H54 (cell line): Measurements from ENCODE around the gene LDLRAP1.
A peak's percentile ranks its signal among the peaks of the same experiment; 100 is the strongest.
"Not testable (repeated sequence)": the region's sequence is repeated elsewhere in the genome, so short reads cannot be mapped to it uniquely, and the experiment has no call there.

Experiments
- DNase-seq: peaks from one replicate; pipeline ENCODE4 v3.0.0; 2011; ENCODE audit warnings: low spot score, mixed read lengths; ENCODE audit not compliant: insufficient read length
- FAIRE-seq: peaks from 3 replicates; lab custom pipeline; 2011; peaks lifted over from hg19 to GRCh38; lab: Jason Lieb, UNC
- POLR2A ChIP-seq: IDR thresholded peaks from 2 replicates; pipeline ENCODE4 v1.6.1; 2011; ENCODE audit warnings: low read depth, mild to moderate bottlenecking, low read length

The LDLRAP1 gene

DNA sequence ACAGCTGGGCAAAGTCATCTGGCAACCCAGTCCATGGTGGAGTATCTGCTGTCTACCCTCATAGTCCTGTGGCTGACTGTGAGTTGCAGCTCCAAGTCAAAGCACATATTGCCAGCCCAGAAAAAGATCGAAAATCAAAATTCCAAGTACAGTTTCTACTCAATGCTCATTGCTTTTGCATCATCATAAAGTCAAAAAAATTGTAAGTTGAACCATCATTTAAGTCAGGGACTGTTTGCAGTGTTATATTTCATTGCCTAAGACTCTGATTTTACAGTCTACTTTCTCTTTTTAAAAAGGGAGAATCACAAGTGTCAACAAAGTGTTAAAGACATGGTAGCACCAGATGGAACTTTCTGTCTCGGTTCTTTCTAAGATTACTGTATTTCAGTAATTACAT lies 50.5 kb downstream of the LDLRAP1 start:
- DNase-seq (no peak), FAIRE-seq (no peak)
- no peak for TF ChIP-seq POLR2A

DNA sequence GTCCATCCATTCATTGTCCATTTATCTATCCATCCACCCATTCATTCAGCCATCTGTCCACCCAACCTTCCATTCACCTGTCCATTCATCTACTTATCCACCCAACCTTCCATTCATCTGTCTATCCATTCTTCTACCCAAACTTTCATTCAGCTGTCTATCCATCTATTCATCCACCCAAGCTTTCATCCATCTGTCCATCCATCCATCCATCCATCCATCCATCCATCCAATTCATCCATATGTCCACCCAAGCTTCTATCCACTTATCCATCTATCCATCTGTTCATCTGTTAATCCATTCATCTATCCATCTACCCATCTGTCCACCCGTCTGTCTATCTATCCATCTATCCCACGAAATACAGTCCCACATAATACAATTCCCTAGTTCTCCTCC lies 51.6 kb downstream of the LDLRAP1 start:
- FAIRE-seq: no peak
- TF ChIP-seq POLR2A: no peak
- no peak for DNase-seq

DNA sequence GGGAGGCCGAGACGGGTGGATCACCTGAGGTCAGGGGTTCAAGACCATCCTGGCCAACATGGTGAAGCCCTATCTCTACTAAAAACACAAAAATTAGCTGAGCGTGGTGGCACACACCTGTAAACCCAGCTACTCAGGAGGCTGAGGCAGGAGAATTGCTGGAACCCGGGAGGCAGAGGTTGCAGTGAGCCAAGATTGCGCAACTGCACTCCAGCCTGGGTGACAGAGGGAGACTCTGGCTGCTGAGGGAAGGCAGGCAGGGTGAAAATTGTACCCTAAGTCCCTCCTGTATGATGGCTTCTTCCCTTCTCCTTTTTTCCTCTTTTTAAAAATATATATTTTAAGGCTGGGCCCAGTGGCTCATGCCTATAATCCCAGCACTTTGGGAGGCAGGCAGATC lies 53.2 kb downstream of the LDLRAP1 start:
- FAIRE-seq, DNase-seq: not testable (repeated sequence)

DNA sequence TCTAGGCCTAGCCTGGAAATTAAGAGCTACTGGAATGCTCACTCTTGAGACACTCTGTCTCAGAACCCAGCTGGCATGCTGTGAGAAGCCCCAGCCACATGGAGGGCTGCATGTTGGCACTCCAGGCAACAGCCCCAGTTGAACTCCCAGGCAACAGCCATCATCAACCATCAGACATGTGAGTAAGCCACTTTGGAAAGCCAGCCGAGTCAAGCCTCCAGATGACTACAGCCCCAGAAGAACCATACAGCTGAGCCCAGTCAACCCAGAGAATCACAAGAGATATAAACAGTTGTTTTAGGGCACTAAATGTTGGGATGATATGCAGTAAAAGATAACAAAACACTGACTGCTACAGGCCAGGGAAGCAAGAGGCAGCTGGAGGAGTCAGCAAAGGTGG lies 55.5 kb downstream of the LDLRAP1 start:
- FAIRE-seq (no peak), DNase-seq (no peak)
- TF ChIP-seq POLR2A: no peak

DNA sequence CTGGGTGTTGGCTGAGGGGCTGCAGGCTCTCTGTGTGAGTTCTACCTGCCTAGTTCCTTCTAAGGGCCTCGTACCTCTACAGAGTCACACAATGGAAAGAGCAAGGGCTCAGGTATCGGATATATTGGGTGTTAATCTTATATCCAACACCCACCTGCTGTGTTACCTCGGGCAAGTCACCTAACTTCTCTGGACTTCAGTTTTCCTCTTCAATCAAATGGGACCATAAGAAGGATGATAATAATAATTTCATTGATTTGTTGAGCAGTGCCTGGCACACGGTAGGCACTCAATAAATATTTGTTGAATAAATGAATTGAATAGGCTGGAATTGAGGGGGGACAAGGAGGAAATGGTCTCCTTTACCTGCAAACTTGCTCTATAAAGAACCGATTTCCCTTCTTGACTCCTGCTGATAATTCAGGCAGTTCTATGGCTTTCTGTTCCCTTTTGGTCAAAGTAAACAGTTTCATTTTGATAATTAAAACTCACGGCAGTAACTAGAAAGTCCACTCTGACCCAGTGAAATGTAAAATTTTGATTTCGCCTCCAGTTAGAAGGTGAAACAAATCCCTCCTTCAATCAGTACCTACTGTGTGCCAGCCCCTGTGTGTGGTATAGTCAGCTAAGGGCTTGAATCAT lies 56.7 kb downstream of the LDLRAP1 start:
- DNase-seq (no peak), FAIRE-seq (no peak)
- TF ChIP-seq POLR2A: no peak

DNA sequence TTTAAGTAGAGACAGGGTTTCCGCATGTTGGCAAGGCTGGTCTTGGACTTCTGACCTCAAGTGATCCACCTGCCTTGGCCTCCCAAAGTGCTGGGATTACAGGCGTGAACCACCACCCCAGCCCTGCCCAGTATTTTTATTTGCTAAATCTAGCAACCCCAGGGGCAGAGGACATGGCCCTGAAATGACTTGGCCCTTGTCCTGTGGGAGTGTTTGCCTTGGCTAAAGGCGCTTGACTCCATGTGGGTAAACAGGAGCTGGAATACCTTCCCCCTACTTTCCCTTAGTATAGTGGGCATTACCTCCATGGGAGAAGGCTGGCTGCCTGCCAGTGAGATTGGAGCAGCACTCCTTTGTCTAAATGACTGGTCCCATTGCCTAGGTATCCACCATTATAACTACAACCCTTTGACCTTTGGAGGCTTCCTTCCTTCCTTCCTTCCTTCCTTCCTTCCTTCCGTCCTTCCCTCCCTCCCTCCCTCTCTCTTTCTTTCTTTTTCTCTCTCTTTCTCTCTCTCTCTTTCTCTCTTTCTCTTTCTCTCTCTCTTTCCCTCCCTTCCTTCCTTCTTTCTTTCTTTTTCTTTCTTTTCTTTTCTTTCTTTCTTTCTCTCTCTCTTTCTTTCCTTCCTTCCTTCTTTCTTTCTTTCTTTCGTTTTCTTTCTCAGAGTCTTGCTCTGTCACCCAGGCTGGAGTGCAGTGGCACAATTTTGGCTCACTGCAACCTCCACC lies 57.7 kb downstream of the LDLRAP1 start:
- not testable (repeated sequence) for FAIRE-seq, DNase-seq

DNA sequence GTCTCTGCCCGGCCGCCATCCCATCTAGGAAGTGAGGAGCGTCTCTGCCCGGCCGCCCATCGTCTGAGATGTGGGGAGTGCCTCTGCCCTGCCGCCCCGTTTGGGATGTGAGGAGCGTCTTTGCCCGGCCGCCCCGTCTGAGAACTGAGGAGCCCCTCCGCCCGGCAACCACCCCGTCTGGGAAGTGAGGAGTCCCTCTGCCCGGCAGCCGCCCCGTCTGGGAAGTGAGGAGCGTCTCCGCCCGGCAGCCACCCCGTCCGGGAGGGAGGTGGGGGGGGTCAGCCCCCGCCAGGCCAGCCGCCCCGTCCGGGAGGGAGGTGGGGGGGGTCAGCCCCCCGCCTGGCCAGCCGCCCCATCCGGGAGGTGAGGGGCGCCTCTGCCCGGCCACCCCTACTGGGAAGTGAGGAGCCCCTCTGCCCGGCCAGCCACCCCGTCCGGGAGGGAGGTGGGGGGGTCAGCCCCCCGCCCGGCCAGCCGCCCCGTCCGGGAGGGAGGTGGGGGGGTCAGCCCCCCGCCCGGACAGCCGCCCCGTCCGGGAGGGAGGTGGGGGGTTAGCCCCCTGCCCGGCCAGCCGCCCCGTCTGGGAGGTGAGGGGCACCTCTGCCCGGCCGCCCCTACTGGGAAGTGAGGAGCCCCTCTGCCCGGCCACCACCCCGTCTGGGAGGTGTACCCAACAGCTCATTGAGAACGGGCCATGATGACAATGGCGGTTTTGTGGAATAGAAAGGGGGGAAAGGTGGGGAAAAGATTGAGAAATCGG lies 60.6 kb downstream of the LDLRAP1 start:
- DNase-seq, FAIRE-seq: not testable (repeated sequence)

DNA sequence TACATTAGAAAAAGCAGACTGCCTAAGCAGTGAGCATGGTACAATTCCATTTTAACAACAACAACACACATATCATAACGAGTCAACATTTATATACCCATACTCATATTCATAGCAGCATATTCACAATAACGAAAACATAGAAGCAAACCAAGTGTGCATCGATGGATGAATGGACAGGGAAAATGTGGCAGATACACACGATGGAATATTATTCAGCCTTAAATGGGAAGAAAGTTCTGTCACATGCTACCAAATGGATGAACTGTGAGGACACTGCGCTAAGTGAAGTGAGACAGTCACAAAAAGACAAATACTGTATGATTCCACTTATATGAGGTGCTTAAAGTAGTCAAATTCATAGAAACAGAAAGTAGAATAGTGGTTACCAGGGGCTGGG lies 63.7 kb downstream of the LDLRAP1 start:
- no peak for TF ChIP-seq POLR2A
- DNase-seq (no peak), FAIRE-seq (no peak)

DNA sequence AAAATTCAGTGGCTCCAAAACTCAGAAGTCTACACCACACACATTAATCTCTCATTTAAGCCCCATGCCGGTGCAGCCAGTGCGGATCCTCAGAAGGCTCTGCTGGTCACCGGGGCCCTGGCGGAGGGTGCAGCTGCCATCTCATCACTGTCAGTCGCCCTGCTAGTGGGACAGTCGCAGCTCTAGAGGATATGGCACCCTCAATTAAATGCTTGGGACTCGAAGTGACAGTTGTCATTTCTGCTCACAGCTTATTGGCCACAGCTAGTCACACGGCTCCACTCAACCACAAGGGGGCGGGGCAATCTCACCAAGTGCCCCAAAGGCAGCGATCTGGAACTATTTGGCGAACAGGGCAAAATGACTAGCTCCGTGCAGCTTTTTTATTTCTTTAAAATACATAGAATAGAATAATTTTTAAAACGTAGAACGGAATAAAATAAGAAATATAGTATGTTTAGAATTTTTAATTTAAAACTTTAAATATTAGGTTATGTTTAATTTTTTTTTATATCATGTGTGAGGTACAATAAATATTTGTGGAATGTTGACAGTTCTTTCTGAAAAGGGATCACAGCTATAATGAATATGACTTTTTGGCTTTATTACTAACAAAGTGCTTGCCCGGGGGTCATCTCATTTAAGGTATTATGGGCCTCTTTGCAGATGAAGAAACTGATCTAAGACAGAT lies 65.2 kb downstream of the LDLRAP1 start:
- no peak for TF ChIP-seq POLR2A
- DNase-seq (peak; percentile 49), FAIRE-seq (no peak)

DNA sequence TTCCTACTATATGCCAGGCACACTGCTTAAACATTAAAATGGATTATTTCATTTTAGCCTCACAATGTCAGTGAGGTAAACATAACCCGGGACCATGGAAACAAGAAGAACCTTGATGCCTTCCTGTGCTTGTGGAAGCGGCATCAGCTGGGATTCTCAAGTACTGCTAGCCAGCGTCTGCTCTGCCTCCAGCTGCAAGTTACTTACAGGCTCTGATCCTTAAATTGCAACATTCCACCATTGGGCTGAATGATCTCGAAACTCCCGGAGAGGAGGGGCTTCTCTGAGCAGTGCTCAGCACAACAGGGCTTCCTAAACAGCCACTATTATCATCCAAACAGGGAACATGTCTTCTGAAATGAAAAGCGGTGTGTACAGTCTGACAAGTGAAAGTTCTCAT lies 66.5 kb downstream of the LDLRAP1 start:
- FAIRE-seq (no peak), DNase-seq (no peak)
- TF ChIP-seq POLR2A: no peak

DNA sequence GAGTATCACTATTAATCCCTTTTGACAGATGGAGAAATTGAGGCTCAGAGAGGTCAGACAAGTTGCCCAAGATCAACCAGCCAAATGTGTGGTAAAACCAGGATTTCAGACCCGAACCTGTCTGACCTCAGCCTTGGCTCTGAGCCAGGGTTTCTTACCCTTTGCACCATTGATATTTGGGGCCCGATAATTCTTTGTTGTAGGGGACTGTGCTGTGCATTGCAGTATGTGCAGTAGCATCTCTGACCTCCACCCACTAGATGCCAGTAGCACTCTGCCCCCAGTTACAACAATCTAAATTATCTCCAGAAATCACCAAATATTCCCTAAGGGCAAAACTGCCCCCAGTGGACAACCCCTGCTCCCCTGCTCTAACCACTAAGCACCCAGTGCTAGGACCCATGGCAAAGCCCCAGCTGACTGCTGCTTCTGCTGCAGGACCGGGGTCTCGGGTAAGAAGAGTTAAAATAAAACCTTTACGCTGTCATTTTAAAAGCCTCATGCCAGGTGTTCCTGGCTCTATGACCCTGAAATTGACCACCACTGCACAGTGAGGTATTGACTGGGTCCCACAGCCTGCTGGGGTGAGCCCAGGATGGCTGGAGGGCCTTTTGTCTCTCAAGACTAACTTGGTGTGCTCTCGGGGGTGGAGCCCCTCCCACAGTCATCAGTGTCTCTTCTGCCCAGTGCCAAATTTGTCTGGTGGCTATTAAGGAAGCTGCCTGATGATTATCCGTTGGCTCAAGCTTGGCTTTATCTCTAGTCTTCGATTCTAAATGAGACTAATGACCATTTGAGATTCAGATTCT lies 67.6 kb downstream of the LDLRAP1 start:
- DNase-seq (no peak), FAIRE-seq (no peak)
- TF ChIP-seq POLR2A: no peak

DNA sequence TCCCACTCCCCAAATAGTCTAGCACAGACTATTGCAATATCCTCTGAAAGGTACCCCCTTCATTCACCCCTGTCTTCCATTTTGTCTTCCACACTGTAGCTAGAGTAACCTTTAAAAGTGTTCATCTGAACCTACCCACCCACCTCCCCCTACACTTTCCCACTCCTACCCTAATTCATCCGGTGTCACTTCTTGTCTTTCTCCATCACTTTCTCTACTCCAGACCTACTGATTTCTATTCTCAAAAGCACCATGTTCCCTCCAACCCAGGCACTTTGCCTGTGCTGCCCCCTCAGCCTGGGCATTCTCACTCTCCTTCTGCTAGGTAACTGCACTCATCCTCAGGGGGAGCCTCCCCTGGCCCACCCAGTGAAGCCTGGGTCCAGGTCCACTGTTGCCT lies 68.4 kb downstream of the LDLRAP1 start:
- no peak for TF ChIP-seq POLR2A
- FAIRE-seq: no peak
- DNase-seq: no peak

DNA sequence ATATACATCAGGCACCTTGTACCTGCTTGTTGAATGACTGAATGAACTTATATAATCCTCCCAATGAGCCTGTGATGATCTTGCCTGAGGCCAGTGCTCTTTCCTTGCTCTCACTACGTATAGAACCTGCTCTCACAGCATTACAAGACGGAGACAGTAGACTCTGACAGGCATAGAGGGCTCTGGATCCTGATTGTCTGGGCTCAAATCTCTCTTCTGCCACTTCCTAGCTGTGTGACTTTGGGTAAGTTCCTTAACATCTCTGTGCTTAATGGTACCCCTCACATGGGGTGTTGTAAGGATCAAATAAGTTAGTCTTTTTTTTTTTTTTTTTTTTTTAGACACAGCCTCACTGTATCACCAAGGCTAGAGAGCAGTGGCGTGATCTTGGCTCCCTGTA lies 69.0 kb downstream of the LDLRAP1 start:
- TF ChIP-seq POLR2A: no peak
- FAIRE-seq (no peak), DNase-seq (no peak)
